Karpas-422 (cell line): ENCODE data around the gene CCDC93. TPM values are rescaled to one million over a fixed set of nuclear protein-coding genes. Genes with fewer than 3 reads are reported as not detected.

ENCODE experiments used
- DNase-seq: peaks from one replicate; pipeline ENCODE4 v3.0.0-alpha.2; 2015
- H2AFZ ChIP-seq: fragments of 200-600 bp; sonication (generic); 2 replicates; pipeline ENCODE4 v1.6.1; 2014; ENCODE audit warnings: antibody characterized with exemption, low read length, mixed read lengths
- H3K27ac ChIP-seq: fragments of 200-600 bp; sonication (generic); 2 replicates; pipeline ENCODE4 v1.5.1; 2014; ENCODE audit warnings: mild to moderate bottlenecking, low read length, moderate library complexity
- H3K27me3 ChIP-seq: fragments of 200-600 bp; sonication (generic); 2 replicates; pipeline ENCODE4 v1.6.1; 2014; ENCODE audit warnings: low read length, mixed read lengths
- H3K36me3 ChIP-seq: fragments of 200-600 bp; sonication (generic); 2 replicates; pipeline ENCODE4 v1.6.1; 2014; ENCODE audit warnings: low read length, mixed read lengths; ENCODE audit not compliant: insufficient read depth
- H3K4me1 ChIP-seq: fragments of 200-600 bp; sonication (generic); 2 replicates; pipeline ENCODE4 v1.6.1; 2014; ENCODE audit warnings: mild to moderate bottlenecking, low read length, mixed read lengths
- H3K4me2 ChIP-seq: fragments of 200-600 bp; sonication (generic); 2 replicates; pipeline ENCODE4 v1.6.1; 2014; ENCODE audit warnings: low read length, low read depth, mild to moderate bottlenecking; ENCODE audit not compliant: poor library complexity, severe bottlenecking
- H3K4me3 ChIP-seq: fragments of 200-600 bp; sonication (generic); 2 replicates; pipeline ENCODE4 v1.5.1; 2014; ENCODE audit warnings: mild to moderate bottlenecking, antibody characterized with exemption, low read length, mixed read lengths
- H3K79me2 ChIP-seq: fragments of 200-600 bp; sonication (generic); 2 replicates; pipeline ENCODE4 v1.6.1; 2014; ENCODE audit warnings: mild to moderate bottlenecking, low read length, mixed read lengths
- H3K9ac ChIP-seq: fragments of 200-600 bp; sonication (generic); 2 replicates; pipeline ENCODE4 v1.6.0; 2014; ENCODE audit warnings: low read length
- H3K9me2 ChIP-seq: fragments of 200-600 bp; sonication (generic), shearing (Covaris generic); replicated peaks from 2 replicates; pipeline ENCODE4 v1.6.0; 2014; ENCODE audit warnings: mild to moderate bottlenecking, low read length, moderate library complexity; ENCODE audit not compliant: insufficient read depth
- H3K9me3 ChIP-seq: fragments of 300-700, 200-600 bp; sonication (generic); 2 replicates; pipeline ENCODE4 v1.6.1; 2014; ENCODE audit warnings: low read length, mixed read lengths
- H4K20me1 ChIP-seq: fragments of 200-600 bp; sonication (generic); 2 replicates; pipeline ENCODE4 v1.6.1; 2014; ENCODE audit warnings: mild to moderate bottlenecking, antibody characterized with exemption, low read length, low read depth; ENCODE audit not compliant: insufficient read depth
- total RNA-seq: library from RNA; depleted of rRNA; stranded (reverse); fragments of >200 nt; shearing (Covaris generic); gene quantifications from 2 replicates; pipeline ENCODE4 v1.2.3, GENCODE V29; 2014; ENCODE audit warnings: low replicate concordance

The CCDC93 gene
- total RNA-seq, 1 experiment from 2014 or later = 24.6 TPM

- Histone ChIP-seq H3K9me2 (no peaks in the 10 kb centered on the region), H3K4me1 (peaks cover 91% of the 10 kb centered on the region), H3K27ac (peak overlapping the region; percentile 97)
These were observed 42.3 kb upstream of the CCDC93 start for GRCh38 chr2:118056165-118056534.

GRCh38 chr2:118055512-118056164 lies 41.8 kb upstream of the CCDC93 start:
- DNase-seq = peak; percentile 93
- Histone ChIP-seq H3K27me3 (no peaks in the 10 kb centered on the region), H4K20me1 (no peaks in the 10 kb centered on the region), H3K27ac (peak overlapping the region; percentile 97), H3K4me3 (peak overlapping the region; percentile 57), H3K36me3 (no peaks in the 10 kb centered on the region), H3K4me1 (peaks cover 91% of the 10 kb centered on the region), H3K79me2 (no peaks in the 10 kb centered on the region), H2AFZ (no peak overlapping the region), H3K4me2 (peak overlapping the region; percentile 72), H3K9me2 (no peaks in the 10 kb centered on the region), H3K9ac (peak overlapping the region; percentile 71), H3K9me3 (no peaks in the 10 kb centered on the region)

More at GRCh38 chr2:118056165-118056534, 42.3 kb upstream of the CCDC93 start:
- Histone ChIP-seq H4K20me1 (no peaks in the 10 kb centered on the region), H2AFZ (no peak overlapping the region; the same call in 1 of the 2 replicates), H3K27me3 (no peaks in the 10 kb centered on the region), H3K4me2 (peak overlapping the region; percentile 72), H3K4me3 (peak overlapping the region; percentile 57), H3K9me3 (no peaks in the 10 kb centered on the region), H3K36me3 (no peaks in the 10 kb centered on the region), H3K9ac (peak overlapping the region; percentile 71), H3K79me2 (no peaks in the 10 kb centered on the region)
- DNase-seq = peak; percentile 95

GRCh38 chr2:118054213-118055008 lies 40.5 kb upstream of the CCDC93 start:
- Histone ChIP-seq H3K9ac (peak overlapping the region; percentile 71), H3K4me3 (peak overlapping the region; percentile 57), H2AFZ (peak overlapping the region; percentile 79), H3K79me2 (no peaks in the 10 kb centered on the region), H3K27ac (peak overlapping the region; percentile 97), H3K36me3 (no peaks in the 10 kb centered on the region), H4K20me1 (no peaks in the 10 kb centered on the region), H3K4me1 (peaks cover 91% of the 10 kb centered on the region), H3K27me3 (no peaks in the 10 kb centered on the region), H3K9me3 (no peaks in the 10 kb centered on the region), H3K9me2 (no peaks in the 10 kb centered on the region), H3K4me2 (peak overlapping the region; percentile 72)
- DNase-seq = no peak

GRCh38 chr2:118053681-118054080 lies 39.8 kb upstream of the CCDC93 start:
- no peaks in the 10 kb centered on the region for H3K36me3 ChIP-seq
- no peaks in the 10 kb centered on the region for H3K27me3 ChIP-seq
- H3K9ac ChIP-seq = no peak overlapping the region
- no peaks in the 10 kb centered on the region for H4K20me1 ChIP-seq
- H3K27ac ChIP-seq = peak overlapping the region; percentile 97
- H3K4me3 ChIP-seq = no peak overlapping the region
- H3K9me2 ChIP-seq = no peaks in the 10 kb centered on the region
- no peaks in the 10 kb centered on the region for H3K9me3 ChIP-seq
- no peak overlapping the region for H3K4me2 ChIP-seq
- no peaks in the 10 kb centered on the region for H3K79me2 ChIP-seq
- H3K4me1 ChIP-seq = peaks cover 92% of the 10 kb centered on the region
- no peak for DNase-seq
- H2AFZ ChIP-seq = no peak overlapping the region

- 0 out of 2 replicates have a peak overlapping the region, but pooled peaks have one; percentile 44 for H2AFZ ChIP-seq
- no peak overlapping the region for H3K4me2 ChIP-seq
- no peak overlapping the region for H3K4me3 ChIP-seq
- no peak overlapping the region for H3K9ac ChIP-seq
- H3K27me3 ChIP-seq = no peaks in the 10 kb centered on the region
- no peak for DNase-seq
- H3K9me2 ChIP-seq = no peaks in the 10 kb centered on the region
- no peaks in the 10 kb centered on the region for H3K36me3 ChIP-seq
- no peaks in the 10 kb centered on the region for H4K20me1 ChIP-seq
- peaks cover 92% of the 10 kb centered on the region for H3K4me1 ChIP-seq
- H3K9me3 ChIP-seq = no peaks in the 10 kb centered on the region
- no peak overlapping the region for H3K27ac ChIP-seq
- no peaks in the 10 kb centered on the region for H3K79me2 ChIP-seq
These were observed 38.6 kb upstream of the CCDC93 start for GRCh38 chr2:118052474-118052873.

- no peak for DNase-seq
- Histone ChIP-seq H3K36me3 (no peaks in the 10 kb centered on the region), H3K9ac (no peak overlapping the region), H3K4me3 (no peak overlapping the region), H3K79me2 (no peaks in the 10 kb centered on the region), H3K9me2 (no peaks in the 10 kb centered on the region), H3K4me1 (peaks cover 92% of the 10 kb centered on the region), H3K9me3 (no peaks in the 10 kb centered on the region), H3K27ac (0 out of 2 replicates have a peak overlapping the region, but pooled peaks have one; percentile 6), H2AFZ (0 out of 2 replicates have a peak overlapping the region, but pooled peaks have one; percentile 15), H3K27me3 (no peaks in the 10 kb centered on the region), H4K20me1 (no peaks in the 10 kb centered on the region), H3K4me2 (no peak overlapping the region)
These were observed 38.0 kb upstream of the CCDC93 start for GRCh38 chr2:118051826-118052358.

- Histone ChIP-seq H3K4me2 (no peak overlapping the region), H2AFZ (0 out of 2 replicates have a peak overlapping the region, but pooled peaks have one; percentile 61), H3K27me3 (no peaks in the 10 kb centered on the region), H3K4me3 (no peak overlapping the region), H3K9ac (no peak overlapping the region), H3K4me1 (peaks cover 87% of the 10 kb centered on the region), H3K9me2 (no peaks in the 10 kb centered on the region), H3K36me3 (no peaks in the 10 kb centered on the region), H3K79me2 (no peaks in the 10 kb centered on the region), H3K9me3 (no peaks in the 10 kb centered on the region), H3K27ac (peak overlapping the region; percentile 61), H4K20me1 (no peaks in the 10 kb centered on the region)
- DNase-seq = no peak
These were observed 37.1 kb upstream of the CCDC93 start for GRCh38 chr2:118050974-118051373.

GRCh38 chr2:118050386-118050785 lies 36.5 kb upstream of the CCDC93 start:
- Histone ChIP-seq H3K4me3 (no peak overlapping the region), H3K27ac (peak overlapping the region; percentile 61), H3K27me3 (no peaks in the 10 kb centered on the region), H3K9me2 (no peaks in the 10 kb centered on the region), H3K4me2 (peak overlapping the region; percentile 43), H3K79me2 (no peaks in the 10 kb centered on the region), H3K9me3 (no peaks in the 10 kb centered on the region), H3K4me1 (peaks cover 82% of the 10 kb centered on the region), H3K9ac (no peak overlapping the region), H3K36me3 (no peaks in the 10 kb centered on the region), H2AFZ (0 out of 2 replicates have a peak overlapping the region, but pooled peaks have one; percentile 61), H4K20me1 (no peaks in the 10 kb centered on the region)
- DNase-seq = no peak
